ENCODE measurements around the gene SKI.

GRCh38 chr1:2206813-2207487, 21.2 kb upstream of the SKI start:
- TF ChIP-seq CTCF (IDR thresholded peaks at IDR 0.05) (no peak), POLR2A (IDR thresholded peaks at IDR 0.05) (no peak), EP300 (IDR thresholded peaks at IDR 0.05; ENCODE audit: low read depth) (no peak), POLR2AphosphoS5 (IDR thresholded peaks at IDR 0.05) (no peak)

Measured in transverse colon (tissue), 4 donors.